A673 (cell line): ENCODE measurements around the gene RAB7B. TPM values are rescaled to one million over a fixed set of nuclear protein-coding genes. Genes with fewer than 3 reads are reported as not detected.

ENCODE experiments used
- BruUV-seq: library from RNA; stranded (reverse); fragments of 400-500 nt; replicated peaks from 2 replicates; lab custom pipeline; 2021; lab: Mats Ljungman, UMichigan
- CTCF ChIA-PET: fragments of 300-600 bp; sonication (Branson Sonifier 250); formaldehyde crosslinking; loops from one replicate; lab custom pipeline; 2022; ENCODE audit warnings: antibody characterized with exemption; lab: Charles Lee
- POLR2A ChIA-PET: fragments of 300-600 bp; sonication (Branson Sonifier 250); formaldehyde crosslinking; loops from one replicate; lab custom pipeline; 2022; ENCODE audit warnings: antibody characterized with exemption; ENCODE audit not compliant: low non-redundant PET; lab: Charles Lee
- DNase-seq: peaks from one replicate; pipeline ENCODE4 v3.0.0-alpha.2; 2015; ENCODE audit warnings: low spot score
- H3K27ac ChIP-seq: fragments of 200-600 bp; sonication (generic); 2 replicates; pipeline ENCODE4 v1.5.1; 2016; ENCODE audit warnings: mixed run types, low read depth, mild to moderate bottlenecking, mixed read lengths, antibody characterized with exemption, low read length; ENCODE audit not compliant: poor library complexity, severe bottlenecking
- H3K27me3 ChIP-seq: fragments of 200-600 bp; sonication (generic); replicated peaks from 2 replicates; pipeline ENCODE4 v1.6.1; 2017; ENCODE audit warnings: mixed run types, low read depth, mild to moderate bottlenecking, mixed read lengths, antibody characterized with exemption, low read length; ENCODE audit not compliant: insufficient read depth, poor library complexity
- H3K36me3 ChIP-seq: fragments of 200-600 bp; sonication (generic); 2 replicates; pipeline ENCODE4 v1.6.1; 2016; ENCODE audit warnings: mixed run types, mild to moderate bottlenecking, mixed read lengths, antibody characterized with exemption, low read length; ENCODE audit not compliant: insufficient read depth, poor library complexity, severe bottlenecking
- H3K4me1 ChIP-seq: fragments of 200-600 bp; sonication (generic); 2 replicates; pipeline ENCODE4 v1.6.1; 2017; ENCODE audit warnings: mixed run types, mild to moderate bottlenecking, mixed read lengths, antibody characterized with exemption, low read length; ENCODE audit not compliant: insufficient read depth, poor library complexity, severe bottlenecking
- H3K4me3 ChIP-seq: fragments of 200-600 bp; sonication (generic); 2 replicates; pipeline ENCODE4 v1.5.1; 2016; ENCODE audit warnings: low read depth, mixed run types, mild to moderate bottlenecking, mixed read lengths, low read length; ENCODE audit not compliant: poor library complexity, severe bottlenecking
- H3K9me3 ChIP-seq: fragments of 200-600 bp; sonication (generic); 2 replicates; pipeline ENCODE4 v1.6.1; 2016; ENCODE audit warnings: mixed run types, low read depth, mild to moderate bottlenecking, mixed read lengths, antibody characterized with exemption, low read length; ENCODE audit not compliant: poor library complexity, severe bottlenecking
- CTCF ChIP-seq: fragments of 300-800, 200-600 bp; sonication (generic); conservative IDR thresholded peaks from 2 replicates; pipeline ENCODE4 v1.5.1; 2017; ENCODE audit warnings: low read depth, mild to moderate bottlenecking, antibody characterized with exemption, low read length, moderate library complexity, mixed read lengths
- EZH2 ChIP-seq: fragments of 200-600 bp; sonication (generic); IDR thresholded peaks from 2 replicates; pipeline ENCODE4 v1.6.1; 2017; ENCODE audit warnings: borderline replicate concordance, low read depth, mild to moderate bottlenecking, mixed read lengths, antibody characterized with exemption, low read length; ENCODE audit not compliant: poor library complexity, severe bottlenecking
- intact Hi-C: fragments of 100-400 bp; cut with micrococcal nuclease; formaldehyde crosslinking; loops from one replicate; pipeline ENCODE4 v1.10.0; 2022; ENCODE audit not compliant: unreplicated experiment
- total RNA-seq: library from RNA; stranded (reverse); gene quantifications from 2 replicates; pipeline ENCODE4 v1.2.3, GENCODE V29; 2021

The RAB7B gene
- total RNA-seq, 1 experiment from 2014 or later = 0.11 TPM

- Histone ChIP-seq H3K27ac (no peak overlapping the region), H3K27me3 (peaks cover 29% of the 10 kb centered on the region), H3K36me3 (no peaks in the 10 kb centered on the region), H3K9me3 (no peaks in the 10 kb centered on the region), H3K4me3 (no peak overlapping the region), H3K4me1 (no peaks in the 10 kb centered on the region)
- TF ChIP-seq EZH2 (no peak), CTCF (no peak)
- no peak for DNase-seq
- no TSS peak for BruUV-seq
- POLR2A ChIA-PET = no interaction called here
- CTCF ChIA-PET = no interaction called here
- intact Hi-C loops = no loop called here
These were observed 54.3 kb downstream of the RAB7B start for GRCh38 chr1:205948886-205949285.

- Histone ChIP-seq H3K4me3 (no peak overlapping the region), H3K27me3 (peaks cover 38% of the 10 kb centered on the region), H3K9me3 (no peaks in the 10 kb centered on the region), H3K27ac (no peak overlapping the region), H3K4me1 (no peaks in the 10 kb centered on the region), H3K36me3 (no peaks in the 10 kb centered on the region)
- DNase-seq = no peak
- no peak for TF ChIP-seq CTCF
- no peak for TF ChIP-seq EZH2
- ChIA-PET POLR2A (no interaction called here), CTCF (no interaction called here)
- no TSS peak for BruUV-seq
- intact Hi-C loops = no loop called here
These were observed 55.2 kb downstream of the RAB7B start for GRCh38 chr1:205948039-205948438.

- intact Hi-C loops = no loop called here
- Histone ChIP-seq H3K4me3 (no peak overlapping the region), H3K4me1 (no peaks in the 10 kb centered on the region), H3K9me3 (no peaks in the 10 kb centered on the region), H3K27me3 (peaks cover 38% of the 10 kb centered on the region), H3K36me3 (no peaks in the 10 kb centered on the region), H3K27ac (no peak overlapping the region)
- no peak for DNase-seq
- ChIA-PET CTCF (no interaction called here), POLR2A (no interaction called here)
- no TSS peak for BruUV-seq
- TF ChIP-seq CTCF (no peak), EZH2 (no peak)
These were observed 56.2 kb downstream of the RAB7B start for GRCh38 chr1:205947024-205947423.
